SK-N-SH treated with all-trans-retinoic acid at 6 μM for 48 hours (cell line): ENCODE results near the gene FGD3.

Experiments
- ATAC-seq: fragments of 200-7000 bp; cut with Tn5 transposase; 3 replicates; pipeline ENCODE4 v1.9.1; 2020; ENCODE audit warnings: mild to moderate bottlenecking, moderate library complexity
- ARNTL ChIP-seq: fragments of 450-650 bp; formaldehyde crosslinking; IDR thresholded peaks from 2 replicates; pipeline ENCODE4 v1.5.0; 2020; ENCODE audit warnings: low read depth, mild to moderate bottlenecking, moderate library complexity, borderline replicate concordance
- BACH2 ChIP-seq: fragments of 250-450 bp; sonication (Bioruptor Pico); IDR thresholded peaks from 2 replicates; pipeline ENCODE4 v1.9.0; 2021; ENCODE audit warnings: mild to moderate bottlenecking, borderline replicate concordance
- CREB5 ChIP-seq: fragments of 250-450 bp; sonication (Bioruptor Pico); IDR thresholded peaks from 2 replicates; pipeline ENCODE4 v1.5.1; 2020; ENCODE audit warnings: low read depth, mild to moderate bottlenecking, moderate library complexity
- CSDC2 ChIP-seq: fragments of 250-450 bp; sonication (Bioruptor Pico); IDR thresholded peaks from 2 replicates; pipeline ENCODE4 v1.5.0; 2020; ENCODE audit warnings: mild to moderate bottlenecking, moderate library complexity
- CSRNP3 ChIP-seq: fragments of 250-450 bp; sonication (Bioruptor Pico); IDR thresholded peaks from 2 replicates; pipeline ENCODE4 v1.5.1; 2021; ENCODE audit warnings: mild to moderate bottlenecking, moderate library complexity
- ESRRG ChIP-seq: fragments of 250-450 bp; sonication (Bioruptor Pico); IDR thresholded peaks from 2 replicates; pipeline ENCODE4 v1.6.1; 2021; ENCODE audit warnings: mild to moderate bottlenecking
- GLIS3 ChIP-seq: fragments of 250-450 bp; sonication (Bioruptor Pico); IDR thresholded peaks from 2 replicates; pipeline ENCODE4 v1.5.0; 2020; ENCODE audit warnings: mild to moderate bottlenecking, moderate library complexity
- ISL1 ChIP-seq: fragments of 250-450 bp; sonication (Bioruptor Pico); IDR thresholded peaks from 2 replicates; pipeline ENCODE4 v2.1.2; 2022; ENCODE audit warnings: mild to moderate bottlenecking, moderate library complexity
- OSR1 ChIP-seq: fragments of 250-450 bp; sonication (Bioruptor Pico); IDR thresholded peaks from 2 replicates; pipeline ENCODE4 v1.8.0; 2022; ENCODE audit warnings: moderate library complexity, mild to moderate bottlenecking, inconsistent platforms
- PATZ1 ChIP-seq: fragments of 250-450 bp; sonication (Bioruptor Pico); IDR thresholded peaks from 2 replicates; pipeline ENCODE4 v1.8.0; 2020; ENCODE audit warnings: mild to moderate bottlenecking, moderate library complexity, borderline replicate concordance
- POU6F1 ChIP-seq: fragments of 250-450 bp; sonication (Bioruptor Pico); IDR thresholded peaks from 2 replicates; pipeline ENCODE4 v1.8.0; 2021; ENCODE audit warnings: low read depth, mild to moderate bottlenecking, moderate library complexity, borderline replicate concordance
- PPARA ChIP-seq: fragments of 250-450 bp; sonication (Bioruptor Pico); IDR thresholded peaks from 2 replicates; pipeline ENCODE4 v1.5.0; 2020; ENCODE audit warnings: mild to moderate bottlenecking, borderline replicate concordance
- RARB ChIP-seq: fragments of 250-450 bp; sonication (Bioruptor Pico); IDR thresholded peaks from 2 replicates; pipeline ENCODE4 v1.8.0; 2021; ENCODE audit warnings: mild to moderate bottlenecking, moderate library complexity
- SNAI2 ChIP-seq: fragments of 250-450 bp; sonication (Bioruptor Pico); IDR thresholded peaks from 2 replicates; pipeline ENCODE4 v1.5.0; 2020; ENCODE audit warnings: mild to moderate bottlenecking, moderate library complexity
- TCF4 ChIP-seq: fragments of 250-450 bp; sonication (Bioruptor Pico); IDR thresholded peaks from 2 replicates; pipeline ENCODE4 v1.8.0; 2021; ENCODE audit warnings: mild to moderate bottlenecking, moderate library complexity, borderline replicate concordance
- TOX ChIP-seq: fragments of 250-450 bp; sonication (Bioruptor Pico); IDR thresholded peaks from 2 replicates; pipeline ENCODE4 v1.8.0; 2021; ENCODE audit warnings: mild to moderate bottlenecking, moderate library complexity, borderline replicate concordance
- ZFP3 ChIP-seq: fragments of 250-450 bp; sonication (Bioruptor Pico); IDR thresholded peaks from 2 replicates; pipeline ENCODE4 v1.5.0; 2020; ENCODE audit warnings: mild to moderate bottlenecking, moderate library complexity
- ZFP30 ChIP-seq: fragments of 450-650 bp; formaldehyde crosslinking; IDR thresholded peaks from 2 replicates; pipeline ENCODE4 v1.5.0; 2022; ENCODE audit warnings: mild to moderate bottlenecking, moderate library complexity
- ZNF565 ChIP-seq: fragments of 450-650 bp; formaldehyde crosslinking; conservative IDR thresholded peaks from 2 replicates; pipeline ENCODE4 v1.5.0; 2020; ENCODE audit warnings: low read depth, mild to moderate bottlenecking, moderate library complexity
- ZNF70 ChIP-seq: fragments of 450-650 bp; formaldehyde crosslinking; IDR thresholded peaks from 2 replicates; pipeline ENCODE4 v1.5.0; 2020; ENCODE audit warnings: mild to moderate bottlenecking, moderate library complexity
- ZNF8 ChIP-seq: fragments of 450-650 bp; formaldehyde crosslinking; IDR thresholded peaks from 2 replicates; pipeline ENCODE4 v1.5.0; 2020; ENCODE audit warnings: mild to moderate bottlenecking, moderate library complexity

Gene FGD3

GRCh38 chr9:92970467-92970923 is 23.2 kb downstream of the FGD3 start:
- peak; percentile 61; the same call in 2 of the 3 replicates for ATAC-seq
- TF ChIP-seq ZNF70 (CRISPR knock-in tag) (no peak), OSR1 (CRISPR knock-in tag) (no peak), SNAI2 (CRISPR knock-in tag) (no peak), CSDC2 (CRISPR knock-in tag) (no peak), TCF4 (no peak), RARB (CRISPR knock-in tag) (no peak), ARNTL (CRISPR knock-in tag) (no peak), GLIS3 (CRISPR knock-in tag) (no peak), CSRNP3 (no peak), ESRRG (no peak), ZFP30 (CRISPR knock-in tag) (no peak)

GRCh38 chr9:92971121-92971520 is 23.8 kb downstream of the FGD3 start:
- no peak for TF ChIP-seq POU6F1 (CRISPR knock-in tag)
- ATAC-seq: no peak

GRCh38 chr9:92971776-92972175 is 24.5 kb downstream of the FGD3 start:
- ATAC-seq: no peak
- no peak for TF ChIP-seq CSDC2 (CRISPR knock-in tag)
- TF ChIP-seq CREB5 (CRISPR knock-in tag): no peak
- no peak for TF ChIP-seq PPARA (CRISPR knock-in tag)
- no peak for TF ChIP-seq ARNTL (CRISPR knock-in tag)
- no peak for TF ChIP-seq OSR1 (CRISPR knock-in tag)
- no peak for TF ChIP-seq ZNF8 (CRISPR knock-in tag)
- TF ChIP-seq RARB (CRISPR knock-in tag): no peak
- no peak for TF ChIP-seq ZNF565 (CRISPR knock-in tag)
- TF ChIP-seq SNAI2 (CRISPR knock-in tag): no peak
- no peak for TF ChIP-seq POU6F1 (CRISPR knock-in tag)
- TF ChIP-seq GLIS3 (CRISPR knock-in tag): no peak
- TF ChIP-seq CSRNP3: no peak
- no peak for TF ChIP-seq BACH2
- no peak for TF ChIP-seq PATZ1
- TF ChIP-seq ZFP3 (CRISPR knock-in tag): no peak
- no peak for TF ChIP-seq ISL1 (CRISPR knock-in tag)
- no peak for TF ChIP-seq TOX (CRISPR knock-in tag)
- no peak for TF ChIP-seq ZFP30 (CRISPR knock-in tag)
- TF ChIP-seq, all 23 proteins: peak for 0
